Esophagus squamous epithelium (tissue), 4 donors: Measurements from ENCODE around the gene ACTL7A.

Experiments used
- POLR2A ChIP-seq, 4 donors: fragments of 450-650 bp; IDR thresholded peaks; one replicate each; pipeline ENCODE4 v1.6.1; 2017; ENCODE audit warnings: antibody characterized with exemption in 4 of 4, mild to moderate bottlenecking in 4 of 4, moderate library complexity in 3 of 4
- TF ChIP-seq, protein P1 (sequence below), 6 experiments: fragments of 450-650 bp in 4 of 6; fragments of 200-600 bp in 2 of 6; sonication (generic) in 2 of 6; IDR thresholded peaks; one replicate each; pipeline ENCODE4 v1.5.1; 2016 to 2019; ENCODE audit warnings: antibody characterized with exemption in 6 of 6, mild to moderate bottlenecking in 4 of 6, moderate library complexity in 4 of 6

DNA sequence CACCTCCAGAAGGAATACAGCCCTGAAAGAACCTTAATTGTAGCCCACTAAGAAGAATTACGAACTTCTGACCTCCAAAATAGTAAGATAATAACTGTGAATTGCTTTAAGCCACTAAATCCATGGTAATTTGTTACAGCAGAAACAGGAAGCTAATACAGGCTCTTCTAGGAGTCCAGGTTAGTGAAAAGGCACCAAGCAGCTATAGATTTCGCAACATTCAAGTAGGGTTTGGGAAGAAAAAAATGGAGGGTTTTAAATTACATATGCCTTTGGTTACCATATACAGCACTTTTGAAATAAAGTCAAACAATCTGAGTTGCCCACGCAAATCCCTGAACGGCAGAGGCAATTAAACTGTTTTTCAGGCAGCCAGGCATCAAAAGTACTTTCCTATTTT, 1.7 kb upstream of the ACTL7A start:
- TF ChIP-seq, protein P1, sequence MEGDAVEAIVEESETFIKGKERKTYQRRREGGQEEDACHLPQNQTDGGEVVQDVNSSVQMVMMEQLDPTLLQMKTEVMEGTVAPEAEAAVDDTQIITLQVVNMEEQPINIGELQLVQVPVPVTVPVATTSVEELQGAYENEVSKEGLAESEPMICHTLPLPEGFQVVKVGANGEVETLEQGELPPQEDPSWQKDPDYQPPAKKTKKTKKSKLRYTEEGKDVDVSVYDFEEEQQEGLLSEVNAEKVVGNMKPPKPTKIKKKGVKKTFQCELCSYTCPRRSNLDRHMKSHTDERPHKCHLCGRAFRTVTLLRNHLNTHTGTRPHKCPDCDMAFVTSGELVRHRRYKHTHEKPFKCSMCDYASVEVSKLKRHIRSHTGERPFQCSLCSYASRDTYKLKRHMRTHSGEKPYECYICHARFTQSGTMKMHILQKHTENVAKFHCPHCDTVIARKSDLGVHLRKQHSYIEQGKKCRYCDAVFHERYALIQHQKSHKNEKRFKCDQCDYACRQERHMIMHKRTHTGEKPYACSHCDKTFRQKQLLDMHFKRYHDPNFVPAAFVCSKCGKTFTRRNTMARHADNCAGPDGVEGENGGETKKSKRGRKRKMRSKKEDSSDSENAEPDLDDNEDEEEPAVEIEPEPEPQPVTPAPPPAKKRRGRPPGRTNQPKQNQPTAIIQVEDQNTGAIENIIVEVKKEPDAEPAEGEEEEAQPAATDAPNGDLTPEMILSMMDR (IDR thresholded peaks at IDR 0.05): no peak
- no peak for TF ChIP-seq POLR2A (IDR thresholded peaks at IDR 0.05)
